Smooth muscle cell (in vitro differentiated cells): ENCODE data around the gene DDX51. TPM values are rescaled to one million over a fixed set of nuclear protein-coding genes. Genes with fewer than 3 reads are reported as not detected.

Source experiments
- DNase-seq: peaks from one replicate; lab custom pipeline; 2025; ENCODE audit not compliant: unreplicated experiment; lab: John Stamatoyannopoulos, UW
- H2AFZ ChIP-seq: fragments of 200-600 bp; sonication (generic); 2 replicates; pipeline ENCODE4 v1.6.0; 2016; ENCODE audit warnings: antibody characterized with exemption, low read depth, mild to moderate bottlenecking
- H3F3A ChIP-seq: fragments of 200-600 bp; sonication (generic); 2 replicates; pipeline ENCODE4 v1.6.0; 2017; ENCODE audit warnings: antibody characterized with exemption, low read depth
- H3K27ac ChIP-seq: fragments of 200-600 bp; sonication (generic); 2 replicates; pipeline ENCODE4 v1.5.1; 2016; ENCODE audit warnings: low read depth, mild to moderate bottlenecking
- H3K27me3 ChIP-seq: fragments of 200-600 bp; sonication (generic); 2 replicates; pipeline ENCODE4 v1.6.1; 2016; ENCODE audit warnings: low read depth, mild to moderate bottlenecking
- H3K36me3 ChIP-seq: fragments of 200-600 bp; sonication (generic); 2 replicates; pipeline ENCODE4 v1.5.1; 2016; ENCODE audit warnings: low read depth
- H3K4me1 ChIP-seq: fragments of 200-600 bp; sonication (generic); 2 replicates; pipeline ENCODE4 v1.5.1; 2016; ENCODE audit warnings: low read depth
- H3K4me2 ChIP-seq: fragments of 200-600 bp; sonication (generic); 2 replicates; pipeline ENCODE4 v1.6.0; 2016; ENCODE audit warnings: mild to moderate bottlenecking
- H3K4me3 ChIP-seq: fragments of 200-600 bp; sonication (generic); 2 replicates; pipeline ENCODE4 v1.5.1; 2016; ENCODE audit warnings: mild to moderate bottlenecking
- H3K79me2 ChIP-seq: fragments of 200-600 bp; sonication (generic); 2 replicates; pipeline ENCODE4 v1.6.0; 2016; ENCODE audit warnings: low read depth, mild to moderate bottlenecking
- H3K9ac ChIP-seq: fragments of 200-600 bp; sonication (generic); 2 replicates; pipeline ENCODE4 v1.6.0; 2016; ENCODE audit warnings: low read depth
- H3K9me3 ChIP-seq: fragments of 200-600 bp; sonication (generic); replicated peaks from 2 replicates; pipeline ENCODE4 v1.5.1; 2016; ENCODE audit warnings: low read depth
- H4K20me1 ChIP-seq: fragments of 200-600 bp; sonication (generic); 2 replicates; pipeline ENCODE4 v1.6.0; 2016; ENCODE audit warnings: low read depth
- CTCF ChIP-seq: fragments of 200-600 bp; sonication (generic); IDR thresholded peaks from 2 replicates; pipeline ENCODE4 v1.5.1; 2017; ENCODE audit warnings: borderline replicate concordance, mild to moderate bottlenecking, antibody characterized with exemption; ENCODE audit not compliant: insufficient read depth, poor library complexity, severe bottlenecking
- WGBS: methylation state at CpG from one replicate; pipeline ENCODE4 v1.1.7; 2016; ENCODE audit warnings: low lambda C conversion rate; 5-methylcytosine and 5-hydroxymethylcytosine counted together
- polyA plus RNA-seq: library from polyadenylated mRNA; unstranded; fragments of >200 nt; fragmentation: Nextera tagmentation; extraction: Ambion mirVana; gene quantifications from 2 replicates; pipeline ENCODE4 v1.2.1, GENCODE V29; 2016
- total RNA-seq: library from RNA; depleted of rRNA; stranded (reverse); fragments of >200 nt; gene quantifications from 2 replicates; pipeline ENCODE4 v1.2.3, GENCODE V29; 2014

Gene DDX51
- total and polyA plus RNA-seq, 2 experiments from 2014 or later: 1.6 to 12.5 TPM

GRCh38 chr12:132168311-132169031, 24.4 kb upstream of the DDX51 start:
- TF ChIP-seq CTCF: no peak

GRCh38 chr12:132167611-132168310, 23.6 kb upstream of the DDX51 start:
- no peak for DNase-seq
- peaks cover 12% of the 10 kb centered on the region for H3K27me3 ChIP-seq
- no peaks in the 10 kb centered on the region for H4K20me1 ChIP-seq
- 86% methylated on average over 30 of the region's 30 CpGs for WGBS
- no peak overlapping the region for H3K4me3 ChIP-seq
- no peaks in the 10 kb centered on the region for H3F3A ChIP-seq
- no peak overlapping the region for H3K27ac ChIP-seq
- H3K9me3 ChIP-seq: no peaks in the 10 kb centered on the region
- no peaks in the 10 kb centered on the region for H3K36me3 ChIP-seq
- H2AFZ ChIP-seq: no peak overlapping the region
- H3K79me2 ChIP-seq: no peaks in the 10 kb centered on the region
- no peak overlapping the region for H3K9ac ChIP-seq
- no peak overlapping the region for H3K4me2 ChIP-seq
- TF ChIP-seq CTCF: no peak
- H3K4me1 ChIP-seq: no peaks in the 10 kb centered on the region

More at GRCh38 chr12:132168311-132169031, 24.4 kb upstream of the DDX51 start:
- no peaks in the 10 kb centered on the region for H3K9me3 ChIP-seq
- H3K79me2 ChIP-seq: no peaks in the 10 kb centered on the region
- no peak overlapping the region for H3K9ac ChIP-seq
- H3K4me3 ChIP-seq: no peak overlapping the region
- no peak overlapping the region for H3K4me2 ChIP-seq
- no peaks in the 10 kb centered on the region for H3K36me3 ChIP-seq
- H3K4me1 ChIP-seq: no peaks in the 10 kb centered on the region
- no peak overlapping the region for H3K27ac ChIP-seq
- H3K27me3 ChIP-seq: peaks cover 12% of the 10 kb centered on the region
- no peaks in the 10 kb centered on the region for H4K20me1 ChIP-seq
- H2AFZ ChIP-seq: no peak overlapping the region
- H3F3A ChIP-seq: no peaks in the 10 kb centered on the region
- WGBS: 92% methylated on average over 31 of the region's 31 CpGs
- no peak for DNase-seq

DNA sequence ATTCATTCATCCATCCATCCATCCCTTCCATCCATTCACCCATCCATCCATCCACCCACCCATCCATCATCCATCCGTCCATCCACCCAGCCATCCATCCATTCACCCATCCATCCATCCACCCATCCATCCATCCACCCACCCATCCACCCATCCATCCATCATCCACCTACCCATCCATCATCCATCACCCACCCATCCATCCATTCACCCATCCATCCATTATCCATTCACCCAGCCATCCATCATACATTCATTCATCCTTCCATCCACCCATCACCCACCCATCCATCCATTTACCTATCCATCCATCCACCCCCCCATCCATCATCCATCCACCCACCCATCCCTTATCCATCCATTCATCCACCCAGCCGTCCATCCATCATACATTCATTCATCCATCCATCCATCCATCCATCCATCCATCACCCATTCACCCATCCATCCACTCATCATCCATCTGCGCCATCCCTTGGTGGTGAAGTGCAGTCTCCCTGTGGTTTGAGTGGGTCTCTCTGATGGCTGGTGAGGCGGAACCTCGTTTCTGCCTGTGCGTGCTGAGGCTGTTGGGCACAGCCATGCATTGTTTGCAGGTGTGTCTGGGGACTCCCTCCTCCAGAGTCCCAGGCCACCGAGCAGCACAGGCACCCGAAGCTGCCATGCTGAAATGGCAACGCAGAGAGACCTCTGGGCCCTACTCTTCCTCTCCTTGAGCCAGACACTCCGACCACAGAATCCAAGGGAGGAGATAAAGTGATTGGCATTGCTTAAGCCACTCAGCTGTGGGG, 22.9 kb upstream of the DDX51 start:
- no peaks in the 10 kb centered on the region for H3K4me1 ChIP-seq
- H3K4me3 ChIP-seq: no peak overlapping the region
- no peaks in the 10 kb centered on the region for H3K9me3 ChIP-seq
- H3K79me2 ChIP-seq: no peaks in the 10 kb centered on the region
- H2AFZ ChIP-seq: no peak overlapping the region
- WGBS: 94% methylated on average over 10 of the region's 10 CpGs
- no peak overlapping the region for H3K9ac ChIP-seq
- H3K4me2 ChIP-seq: no peak overlapping the region
- H3K27me3 ChIP-seq: peaks cover 12% of the 10 kb centered on the region
- no peaks in the 10 kb centered on the region for H3F3A ChIP-seq
- H4K20me1 ChIP-seq: no peaks in the 10 kb centered on the region
- no peaks in the 10 kb centered on the region for H3K36me3 ChIP-seq
- TF ChIP-seq CTCF: no peak
- DNase-seq: no peak
- H3K27ac ChIP-seq: no peak overlapping the region
